ENCODE results near the gene APOBEC2.

Gene APOBEC2

DNA sequence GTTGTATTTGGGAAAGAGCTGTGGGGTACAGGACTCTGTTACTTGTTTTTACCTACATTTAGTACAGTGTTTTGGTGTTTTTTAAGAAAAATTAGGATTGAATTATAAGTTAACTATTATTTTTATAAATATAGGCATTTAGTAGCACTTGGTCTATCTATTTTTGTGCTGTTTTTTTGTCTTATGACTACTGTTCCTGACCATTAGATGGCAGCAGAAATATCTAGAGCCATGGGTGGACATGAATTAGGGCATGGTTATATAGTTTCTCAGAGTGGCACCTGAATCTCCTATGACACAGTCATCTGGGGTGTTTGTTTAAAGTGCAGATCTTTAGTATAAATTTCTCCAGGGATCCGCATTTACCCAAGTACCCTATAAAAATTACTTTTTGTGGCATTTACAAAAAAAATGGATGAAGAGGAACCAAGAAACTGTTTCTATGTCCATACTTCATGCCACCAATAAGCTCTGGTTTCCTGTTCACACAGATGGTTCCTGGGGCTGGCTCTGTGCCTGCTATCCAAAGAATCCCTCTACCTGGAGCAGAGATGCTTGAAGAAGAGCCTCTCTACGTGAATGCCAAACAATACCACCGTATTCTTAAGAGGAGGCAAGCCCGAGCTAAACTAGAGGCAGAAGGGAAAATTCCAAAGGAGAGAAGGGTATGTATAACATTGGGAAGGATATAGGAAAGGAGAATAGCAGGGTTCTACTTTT is 39.6 kb downstream of the APOBEC2 start:
- peak; percentile 32 for DNase-seq

DNA sequence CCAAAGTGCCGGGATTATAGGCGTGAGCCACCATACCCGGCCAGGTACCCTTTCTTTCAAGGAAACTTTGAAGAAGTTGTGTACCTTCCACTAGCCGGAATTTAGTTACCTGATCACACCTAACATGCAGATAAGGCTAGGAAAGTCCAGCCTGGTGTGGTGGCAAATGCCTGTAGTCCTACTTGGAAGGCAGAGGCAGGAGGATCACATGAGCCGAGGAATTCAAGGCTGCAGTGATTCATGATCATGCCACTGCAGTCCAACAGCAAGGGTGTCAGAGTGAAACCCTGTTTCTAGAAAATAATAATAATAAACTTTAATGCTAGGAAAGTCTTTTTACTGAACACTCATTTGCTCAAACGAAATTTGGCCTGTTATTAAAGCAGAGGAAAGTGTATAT is 40.7 kb downstream of the APOBEC2 start:
- DNase-seq, result no peak

DNA sequence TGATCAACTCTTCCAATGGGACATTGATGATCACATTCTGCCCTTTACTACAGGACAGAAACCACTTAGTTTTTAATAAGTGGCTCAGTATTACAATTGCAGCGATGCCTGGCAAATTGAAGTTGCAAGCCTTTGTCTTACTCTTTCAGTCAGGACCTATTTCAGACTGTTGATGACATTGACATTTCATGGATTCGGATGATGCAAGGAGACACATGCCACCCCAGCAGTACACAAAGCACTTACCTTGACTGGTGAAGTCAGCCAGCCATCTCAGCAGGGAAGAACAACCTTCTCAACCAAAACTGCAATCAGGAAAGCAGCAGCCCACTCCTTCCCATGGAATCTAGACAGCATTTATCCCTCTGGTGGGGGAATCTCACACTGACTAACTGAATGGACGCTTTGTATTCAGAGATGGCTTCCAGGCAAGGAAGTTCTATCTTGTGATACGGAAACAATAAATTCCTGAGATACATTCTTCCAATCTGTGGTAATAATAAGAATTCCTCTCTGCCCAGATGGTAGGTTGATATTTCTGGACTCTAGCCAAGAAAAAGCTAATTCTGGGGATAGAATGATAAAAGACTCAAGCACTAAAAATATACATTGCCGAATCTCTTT is 44.6 kb downstream of the APOBEC2 start:
- DNase-seq, result no peak

DNA sequence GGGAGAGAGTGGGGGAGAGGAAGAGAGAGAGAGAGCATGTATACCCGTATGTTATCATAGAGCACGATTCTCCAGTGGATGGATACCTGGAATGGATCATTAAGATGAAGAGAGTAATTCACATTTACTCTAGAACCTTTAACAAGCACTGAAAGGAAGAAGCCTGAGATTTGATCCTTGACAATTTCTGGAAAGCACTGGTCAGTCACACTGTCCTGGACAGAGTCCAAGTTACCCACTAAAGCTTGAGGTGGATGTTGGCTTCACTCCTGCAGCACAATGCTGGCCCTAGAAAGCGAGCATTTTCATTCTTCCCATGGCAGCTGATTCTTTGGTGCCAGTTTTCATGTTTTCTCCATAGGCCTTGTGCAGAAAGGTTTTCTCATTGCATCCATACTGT is 45.4 kb downstream of the APOBEC2 start:
- DNase-seq, result no peak

DNA sequence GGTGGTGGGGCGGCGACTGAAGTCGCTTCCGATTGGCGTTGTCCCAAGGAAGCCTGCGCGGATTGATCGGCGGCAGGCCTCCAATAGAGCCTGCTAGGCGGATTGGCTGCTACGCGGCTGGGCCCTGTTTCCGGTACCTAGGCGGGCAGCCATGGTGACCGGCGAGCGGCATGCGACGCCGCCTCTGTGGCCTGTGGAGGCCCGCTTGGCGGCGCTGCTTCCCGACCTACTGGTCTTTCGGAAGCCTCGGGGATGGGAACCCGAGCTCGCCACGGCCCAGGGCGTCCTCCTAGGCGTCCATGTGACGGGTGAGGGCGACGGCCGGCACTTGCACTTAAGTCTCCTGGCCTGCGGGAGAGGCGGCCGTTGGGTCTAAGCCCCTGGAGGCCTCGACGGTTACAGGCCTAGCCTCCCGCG is 47.9 kb downstream of the APOBEC2 start:
- DNase-seq, result no peak

DNA sequence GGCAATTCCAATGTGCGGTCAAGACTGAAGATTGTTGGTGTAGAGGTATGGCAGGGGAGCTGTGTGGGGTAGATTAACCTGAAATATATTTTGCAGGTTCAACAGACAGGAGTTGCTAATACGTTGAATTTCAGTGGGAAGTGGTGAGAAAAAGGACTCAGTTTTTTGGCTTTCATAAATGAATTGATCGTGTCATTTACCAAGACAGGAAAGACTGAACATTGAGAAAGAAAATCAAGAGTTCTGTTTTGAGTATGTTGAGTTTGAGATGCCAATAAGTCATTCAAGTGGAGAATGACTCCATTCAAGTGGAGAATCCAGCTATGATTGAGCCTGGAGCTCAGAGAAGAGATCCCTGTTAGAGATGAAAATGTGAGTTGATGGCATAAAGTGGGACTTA is 50.8 kb downstream of the APOBEC2 start:
- DNase-seq, result no peak

DNA sequence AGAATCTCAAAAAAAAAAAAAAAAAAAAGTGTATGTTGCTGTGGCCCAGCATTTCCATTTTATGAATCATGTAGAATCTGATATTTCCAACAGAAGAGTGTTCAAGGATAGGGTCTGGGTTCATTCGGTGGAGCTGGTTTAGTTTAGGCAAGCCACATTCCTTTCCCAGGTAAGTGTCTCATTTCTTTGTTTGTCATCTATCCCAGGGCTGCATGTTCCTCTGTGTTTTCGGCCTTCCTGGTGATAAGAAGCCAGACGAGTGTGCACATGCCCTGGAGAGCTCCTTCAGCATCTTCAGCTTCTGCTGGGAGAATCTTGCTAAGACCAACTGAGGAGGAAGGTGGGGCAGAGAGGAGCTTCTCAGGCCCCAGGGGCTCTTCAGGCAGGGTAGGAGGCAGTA is 58.0 kb downstream of the APOBEC2 start:
- DNase-seq, result no peak

Measured in NCI-H510A treated with DMSO at 0.1 percent for 48 hours (cell line).